Fibroblast of pulmonary artery (primary cell): Measurements from ENCODE around the gene OXSM.

ENCODE experiments used
- DNase-seq: peaks from one replicate; pipeline ENCODE4 v3.0.0-alpha.2; 2010; ENCODE audit warnings: low read depth
- H3K4me3 ChIP-seq: replicated peaks from 2 replicates; pipeline ENCODE4 v1.5.1; 2011; ENCODE audit warnings: low read depth, mild to moderate bottlenecking, control low read depth, low read length, moderate library complexity
- TF ChIP-seq, protein P1 (sequence below): IDR thresholded peaks from 2 replicates; pipeline ENCODE4 v1.5.1; 2011; ENCODE audit warnings: mild to moderate bottlenecking, control low read depth, low read length, inconsistent platforms; ENCODE audit errors: missing control alignments

OXSM gene

DNA sequence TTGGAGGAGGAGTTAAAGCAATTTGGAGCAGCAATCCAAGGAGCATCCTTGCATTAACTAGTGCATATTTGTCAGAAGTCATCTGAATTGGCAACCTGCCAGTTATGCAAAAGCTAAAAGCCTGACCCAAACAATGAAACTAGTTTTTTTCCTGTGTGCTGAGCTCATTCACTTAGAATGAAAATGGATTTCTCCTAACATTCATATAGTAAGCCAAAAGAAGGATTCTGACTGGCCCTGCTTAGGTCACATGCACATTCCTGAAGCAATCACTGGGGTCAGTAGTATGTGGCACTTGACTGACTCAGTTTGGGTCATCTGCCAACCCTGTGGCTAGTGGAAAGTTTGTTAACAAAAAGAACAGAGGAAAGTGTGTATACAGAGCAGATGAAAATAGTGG is 30.5 kb downstream of the OXSM start:
- TF ChIP-seq, protein P1, sequence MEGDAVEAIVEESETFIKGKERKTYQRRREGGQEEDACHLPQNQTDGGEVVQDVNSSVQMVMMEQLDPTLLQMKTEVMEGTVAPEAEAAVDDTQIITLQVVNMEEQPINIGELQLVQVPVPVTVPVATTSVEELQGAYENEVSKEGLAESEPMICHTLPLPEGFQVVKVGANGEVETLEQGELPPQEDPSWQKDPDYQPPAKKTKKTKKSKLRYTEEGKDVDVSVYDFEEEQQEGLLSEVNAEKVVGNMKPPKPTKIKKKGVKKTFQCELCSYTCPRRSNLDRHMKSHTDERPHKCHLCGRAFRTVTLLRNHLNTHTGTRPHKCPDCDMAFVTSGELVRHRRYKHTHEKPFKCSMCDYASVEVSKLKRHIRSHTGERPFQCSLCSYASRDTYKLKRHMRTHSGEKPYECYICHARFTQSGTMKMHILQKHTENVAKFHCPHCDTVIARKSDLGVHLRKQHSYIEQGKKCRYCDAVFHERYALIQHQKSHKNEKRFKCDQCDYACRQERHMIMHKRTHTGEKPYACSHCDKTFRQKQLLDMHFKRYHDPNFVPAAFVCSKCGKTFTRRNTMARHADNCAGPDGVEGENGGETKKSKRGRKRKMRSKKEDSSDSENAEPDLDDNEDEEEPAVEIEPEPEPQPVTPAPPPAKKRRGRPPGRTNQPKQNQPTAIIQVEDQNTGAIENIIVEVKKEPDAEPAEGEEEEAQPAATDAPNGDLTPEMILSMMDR: no peak
- H3K4me3 ChIP-seq: no peak overlapping the region
- peak; percentile 96 for DNase-seq

DNA sequence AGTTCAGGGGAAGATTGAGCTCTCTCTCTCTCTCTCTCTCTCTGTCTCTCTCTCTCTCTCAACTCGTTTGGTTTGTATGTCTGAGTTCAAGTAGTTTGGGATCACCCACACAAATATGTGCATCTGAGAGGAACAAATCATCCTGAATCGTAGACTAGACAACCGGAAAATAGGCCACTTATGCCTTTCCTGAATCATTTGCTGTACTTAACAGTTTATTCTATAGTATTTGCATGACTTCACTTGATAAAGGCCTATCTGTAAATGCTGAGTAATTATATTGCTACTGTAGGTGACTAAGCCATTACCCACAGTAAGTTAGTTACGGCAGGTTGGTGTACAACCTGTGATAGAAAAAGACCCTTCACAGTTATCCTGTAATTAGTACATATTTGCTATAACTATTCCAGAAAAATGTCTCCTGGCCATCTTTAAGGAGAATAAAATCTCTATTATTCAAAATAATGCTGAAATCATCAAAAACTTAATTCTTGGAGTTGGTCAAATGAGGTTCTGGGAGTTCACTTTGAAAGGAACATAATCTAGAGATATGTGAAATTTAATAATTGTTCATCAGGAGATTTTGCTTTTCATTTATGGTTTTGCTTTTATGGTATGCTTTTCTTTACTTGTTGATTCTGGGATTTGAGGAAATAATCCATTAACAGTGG is 31.1 kb downstream of the OXSM start:
- TF ChIP-seq, protein P1: no peak

DNA sequence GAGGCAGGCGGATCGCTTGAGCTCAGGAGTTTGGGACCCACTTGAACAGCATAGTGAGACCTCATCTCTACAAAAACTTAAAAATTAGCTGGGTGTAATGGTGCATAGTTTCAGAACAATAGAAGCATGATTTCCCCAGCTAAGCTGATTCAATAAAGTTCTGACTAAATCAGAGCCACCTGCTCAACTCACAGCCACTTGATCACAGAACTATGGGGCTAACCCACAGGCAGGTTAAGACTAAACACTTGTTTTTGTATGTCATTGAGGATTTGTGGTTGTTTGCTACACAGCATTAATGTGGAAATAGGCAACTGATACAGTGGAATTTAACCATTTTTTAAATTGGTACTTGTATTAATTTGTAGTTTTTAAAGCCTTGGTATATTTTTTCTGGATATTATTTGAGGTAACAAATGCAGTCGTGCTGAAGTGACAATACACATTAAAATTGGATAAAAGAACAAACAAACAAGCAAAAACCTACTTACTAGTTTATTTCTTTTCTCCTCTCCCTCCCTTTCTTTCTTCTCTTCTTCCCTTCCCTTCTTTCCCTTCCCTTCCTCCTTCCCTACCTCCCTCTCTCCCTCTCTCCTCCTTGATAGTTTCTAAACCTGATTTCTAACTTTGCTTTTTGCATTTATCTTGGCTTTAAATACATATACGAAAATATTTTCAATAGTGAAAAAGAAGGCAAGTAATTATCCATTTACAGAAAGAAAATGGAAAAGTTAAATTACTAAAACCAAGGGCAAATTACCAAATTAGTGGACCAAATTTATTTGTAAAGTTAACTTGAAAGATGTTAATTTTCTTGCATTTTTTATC is 32.1 kb downstream of the OXSM start:
- no peak for DNase-seq
- TF ChIP-seq, protein P1: no peak

More for the DNA sequence above, 31.1 kb downstream of the OXSM start:
- no peak for DNase-seq
- no peak overlapping the region for H3K4me3 ChIP-seq

DNA sequence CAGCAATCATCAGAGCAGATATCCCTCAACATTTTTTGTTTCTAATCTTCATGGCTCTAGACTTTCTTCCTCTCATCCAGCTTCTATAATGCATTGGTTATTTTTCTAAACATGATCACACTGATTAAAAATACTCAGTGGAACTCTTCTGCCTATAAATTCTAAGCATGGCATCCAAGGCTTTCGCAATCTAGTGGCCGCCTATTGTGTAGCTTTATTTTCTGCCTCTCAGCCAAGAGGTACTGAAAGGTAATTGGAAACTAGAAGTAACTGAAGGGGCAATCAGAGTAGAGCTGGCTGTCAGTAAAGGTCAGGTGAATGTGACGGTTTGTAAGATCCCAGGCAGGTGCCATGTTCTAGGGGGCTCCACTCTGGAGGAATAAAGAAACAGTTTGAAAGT is 33.4 kb downstream of the OXSM start:
- DNase-seq: no peak
- H3K4me3 ChIP-seq: no peak overlapping the region
- TF ChIP-seq, protein P1: no peak

More for the DNA sequence above, 32.1 kb downstream of the OXSM start:
- H3K4me3 ChIP-seq: no peak overlapping the region

DNA sequence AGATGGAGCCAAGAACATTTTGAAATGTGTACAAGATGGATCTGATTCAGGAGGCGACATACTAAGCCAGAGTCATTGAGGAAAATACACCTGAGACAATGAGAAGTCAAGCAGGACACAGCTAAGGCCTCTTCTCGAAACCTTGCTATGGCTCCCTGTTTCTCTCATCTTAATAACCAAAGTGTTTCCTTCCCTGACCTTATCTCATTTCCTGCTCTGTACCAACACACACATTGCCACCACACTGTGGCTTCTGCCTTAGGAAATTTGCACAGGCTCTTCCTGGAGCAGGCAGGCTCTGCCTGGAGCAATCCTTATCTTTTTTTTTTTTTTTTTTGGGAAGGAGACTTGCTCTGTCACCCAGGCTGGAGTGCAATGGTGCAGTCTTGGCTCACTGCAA is 36.6 kb downstream of the OXSM start:
- TF ChIP-seq, protein P1: no peak
- no peak overlapping the region for H3K4me3 ChIP-seq
- DNase-seq: no peak

DNA sequence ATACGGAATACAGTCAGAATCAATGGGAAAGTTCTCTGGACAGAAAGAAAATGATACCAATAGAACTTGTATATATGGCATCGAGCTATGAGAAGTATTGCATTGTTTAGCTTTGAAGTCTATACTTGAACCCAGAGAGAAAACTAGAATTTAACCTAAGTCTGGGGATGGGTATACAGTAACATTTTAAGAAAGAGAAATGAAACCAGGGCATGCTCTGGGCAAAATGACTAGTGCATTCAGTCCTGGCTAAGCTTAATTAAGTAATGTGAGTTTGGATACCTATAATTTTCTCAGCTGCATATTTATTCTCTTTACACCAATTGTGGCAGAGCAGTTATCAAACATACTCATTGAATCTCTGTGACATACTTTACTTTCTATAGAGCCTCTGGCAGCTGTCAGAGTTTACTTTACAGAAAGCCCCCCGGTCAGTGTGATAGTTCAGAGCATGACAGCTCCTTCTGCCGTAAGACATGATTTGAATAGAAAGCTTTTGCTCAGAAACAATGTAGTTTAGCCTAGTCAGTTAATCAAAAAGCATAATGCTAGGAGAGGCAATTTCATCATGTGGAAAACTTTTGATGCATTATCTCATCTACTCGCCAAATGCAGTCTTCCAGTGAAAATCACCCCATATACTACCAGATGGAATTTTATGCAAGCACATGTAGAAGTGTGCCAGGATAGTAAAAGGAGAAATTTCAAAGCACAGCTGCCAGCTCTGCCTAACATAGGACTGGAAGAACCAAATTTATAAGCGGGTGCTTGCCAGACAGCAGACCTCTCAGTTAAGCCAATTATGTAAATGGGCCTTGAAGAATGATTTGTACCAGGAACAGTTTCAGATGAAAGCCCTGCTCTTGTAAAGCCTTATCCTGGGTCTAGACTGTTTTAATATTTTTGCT is 40.7 kb downstream of the OXSM start:
- TF ChIP-seq, protein P1: no peak
- DNase-seq: no peak
- no peak overlapping the region for H3K4me3 ChIP-seq
